Epithelial cell of esophagus (primary cell): ENCODE results near the gene GLRA2.

ENCODE experiments used
- DNase-seq: peaks from one replicate; pipeline ENCODE4 v3.0.0; 2010; ENCODE audit warnings: low read depth
- H3K4me3 ChIP-seq: 2 replicates; pipeline ENCODE4 v1.5.1; 2011; ENCODE audit warnings: mild to moderate bottlenecking, low read length, control low read depth
- CTCF ChIP-seq: IDR thresholded peaks from 2 replicates; pipeline ENCODE4 v1.5.1; 2011; ENCODE audit warnings: low read depth, mild to moderate bottlenecking, low read length, control low read depth, inconsistent platforms; ENCODE audit not compliant: insufficient read depth; ENCODE audit errors: missing control alignments

Gene GLRA2

DNA sequence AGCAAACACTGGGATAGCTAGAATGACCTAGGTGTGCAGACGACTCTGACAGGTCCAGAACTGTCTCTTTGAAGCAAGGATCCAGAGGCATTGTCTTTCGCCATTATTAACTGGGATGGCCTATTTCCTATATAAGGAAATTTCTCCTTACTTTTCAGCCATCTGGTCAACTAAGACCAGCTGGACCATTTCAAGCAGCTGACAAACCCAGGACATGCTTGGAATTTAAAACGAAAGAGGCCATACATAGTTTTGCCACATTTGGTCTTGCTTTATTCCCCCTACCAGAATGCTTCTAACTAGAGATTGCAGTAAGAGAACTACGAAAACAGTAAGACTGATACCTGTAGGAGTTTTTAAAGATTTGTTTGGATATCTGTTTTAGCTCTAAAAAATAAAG, 87.0 kb downstream of the GLRA2 start:
- TF ChIP-seq CTCF, result no peak
- no peak overlapping the region for H3K4me3 ChIP-seq
- DNase-seq, result no peak

GRCh38 chrX:14616836-14617235, 87.5 kb downstream of the GLRA2 start:
- DNase-seq, result no peak
- TF ChIP-seq CTCF, result no peak
- H3K4me3 ChIP-seq, result no peak overlapping the region

DNA sequence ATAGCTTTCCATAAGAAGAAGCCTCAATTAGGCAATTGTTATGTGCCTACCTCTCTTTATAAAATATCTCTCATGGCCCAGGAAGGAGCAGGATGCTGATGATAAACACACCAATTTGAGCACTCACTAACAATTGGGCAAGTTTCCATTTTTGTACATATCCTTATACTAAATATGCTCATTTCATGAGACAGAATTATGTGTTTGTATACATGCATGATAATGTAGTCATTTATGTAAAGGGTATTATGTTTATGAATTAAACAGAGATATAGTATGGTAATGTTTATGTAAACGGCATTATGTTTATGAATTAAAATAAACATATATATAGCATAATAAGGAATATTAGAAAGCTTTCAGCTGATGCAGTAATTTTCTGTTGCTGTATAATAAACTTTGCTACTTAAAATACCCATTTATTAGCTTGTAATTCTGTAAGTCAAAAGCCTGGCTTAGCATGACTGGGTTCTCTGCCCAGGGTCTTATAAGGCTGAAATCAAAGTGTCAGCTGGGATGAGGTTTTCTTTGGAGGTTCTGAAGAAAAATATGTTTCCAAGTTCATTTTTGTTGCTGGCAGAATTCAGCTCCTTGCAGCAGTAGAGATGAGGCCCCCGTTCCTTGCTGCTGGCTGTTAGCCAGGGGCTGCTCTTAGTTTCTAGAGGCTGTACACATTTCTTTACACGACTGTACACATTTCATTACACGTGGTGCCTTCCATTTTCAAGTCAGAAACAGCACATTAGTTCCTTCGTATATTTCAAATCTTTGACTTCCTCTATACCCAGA, 89.0 kb downstream of the GLRA2 start:
- TF ChIP-seq CTCF, result no peak
- no peak for DNase-seq
- no peak overlapping the region for H3K4me3 ChIP-seq

- no peak for DNase-seq
- no peak for TF ChIP-seq CTCF
- H3K4me3 ChIP-seq, result no peak overlapping the region
Observed at GRCh38 chrX:14630733-14631132, 101.4 kb downstream of the GLRA2 start.

DNA sequence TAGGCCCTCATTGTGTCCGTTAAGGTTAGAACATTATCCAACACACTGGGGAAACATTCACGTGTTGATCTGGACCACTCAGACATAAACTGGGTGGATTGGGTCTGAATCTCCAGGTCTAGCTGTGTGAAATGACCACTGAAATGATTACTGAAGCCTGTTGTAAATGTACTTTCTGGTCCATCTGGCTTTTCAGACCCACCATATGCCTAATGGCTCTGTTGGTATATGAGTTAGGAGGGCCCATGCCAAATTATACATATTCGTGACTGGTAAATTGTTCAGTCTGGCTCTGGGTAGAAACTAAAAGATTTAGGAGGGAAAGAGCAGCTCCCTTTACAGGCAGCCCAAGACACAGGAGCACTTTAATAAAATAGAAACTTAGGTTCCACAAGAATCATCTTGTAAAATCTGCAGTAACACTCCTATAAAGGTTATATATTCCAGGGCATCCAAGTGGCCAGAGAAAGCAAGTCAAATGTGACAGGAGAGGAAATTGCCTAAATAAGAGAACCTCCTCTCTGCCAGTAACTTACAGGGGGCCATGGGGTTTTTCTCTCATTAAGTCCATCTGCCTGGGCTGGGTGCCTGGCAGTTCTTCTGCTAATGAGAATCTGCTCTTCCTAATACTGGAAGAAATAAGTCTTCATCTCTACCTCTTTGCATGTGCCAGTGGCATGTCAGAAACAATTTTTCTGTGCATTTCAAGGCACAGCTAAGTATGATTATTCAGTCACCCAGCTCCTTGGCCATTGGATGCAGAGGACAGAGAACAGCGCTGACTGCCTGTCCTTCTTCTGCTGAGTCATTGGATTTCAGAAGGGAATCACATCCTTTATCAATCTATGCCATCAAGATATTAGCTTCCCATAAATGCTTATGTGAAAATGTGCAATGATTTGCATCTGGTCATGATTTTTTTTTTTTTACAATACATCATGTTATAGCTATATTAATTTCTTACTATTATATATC, 112.6 kb downstream of the GLRA2 start:
- DNase-seq, result no peak
- no peak overlapping the region for H3K4me3 ChIP-seq
- TF ChIP-seq CTCF, result no peak

DNA sequence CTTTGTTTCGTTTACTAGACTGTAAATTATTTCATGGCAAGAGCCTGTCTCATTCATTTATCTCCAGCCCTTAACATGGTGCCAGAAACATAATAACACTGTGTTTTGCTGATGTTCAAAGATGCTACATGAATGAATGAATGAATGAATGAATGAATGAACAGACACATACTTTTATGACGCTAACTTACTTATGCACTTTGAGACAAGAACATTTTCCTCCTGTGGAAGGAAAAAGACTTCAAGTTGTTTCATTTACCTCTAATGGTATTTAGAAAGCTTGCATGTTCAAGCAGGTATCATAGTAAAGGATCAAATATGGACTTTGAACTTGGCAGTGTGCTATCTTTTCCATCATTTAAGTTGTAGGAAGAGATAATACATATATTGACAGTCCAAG, 131.6 kb downstream of the GLRA2 start:
- TF ChIP-seq CTCF, result no peak
- DNase-seq, result no peak
- H3K4me3 ChIP-seq, result no peak overlapping the region
